Left lung (tissue), 10 donors: ENCODE data around the gene CDK5RAP3. TPM values are rescaled to one million over a fixed set of nuclear protein-coding genes. Genes with fewer than 3 reads are reported as not detected.

Source experiments
- ATAC-seq: fragments of 200-7000 bp; cut with Tn5 transposase; one replicate; pipeline ENCODE4 v1.9.1; 2020; ENCODE audit warnings: moderate library complexity
- DNase-seq, 4 donors: peaks; one replicate each; pipeline ENCODE4 v3.0.0-alpha.2; 2013 to 2020
- H3K27ac ChIP-seq, 2 donors: fragments of 200-600 bp; sonication (generic) in 1 of 2; one replicate each; pipeline versions ENCODE4 v1.5.0 to v1.8.0; 2020 to 2021
- H3K27me3 ChIP-seq, 2 donors: fragments of 200-600 bp; sonication (generic) in 1 of 2; one replicate each; pipeline versions ENCODE4 v1.5.0 to v1.8.0; 2020 to 2021
- H3K36me3 ChIP-seq, 2 donors: fragments of 200-600 bp; sonication (generic) in 1 of 2; one replicate each; pipeline versions ENCODE4 v1.5.0 to v1.8.0; 2020 to 2021
- H3K4me1 ChIP-seq, 2 donors: fragments of 200-600 bp; one replicate each; pipeline ENCODE4 v1.8.0; 2021
- H3K4me3 ChIP-seq, 2 donors: fragments of 200-600 bp; sonication (generic) in 1 of 2; one replicate each; pipeline versions ENCODE4 v1.5.0 to v1.8.0; 2020 to 2021; ENCODE audit warnings: mild to moderate bottlenecking in 1 of 2
- H3K9me3 ChIP-seq, 2 donors: fragments of 200-600 bp; sonication (generic) in 1 of 2; one replicate each; pipeline versions ENCODE4 v1.5.0 to v1.8.0; 2020 to 2021
- CTCF ChIP-seq, 2 donors: fragments of 200-600 bp; sonication (generic) in 1 of 2; IDR thresholded peaks; one replicate each; pipeline versions ENCODE4 v1.5.0 to v1.8.0; 2021; ENCODE audit warnings: antibody characterized with exemption in 2 of 2
- intact Hi-C, 2 donors: fragments of 100-400 bp; cut with DNase I; formaldehyde crosslinking; loops; one replicate each; pipeline versions ENCODE4 v1.11.2 to v1.14.2; 2022
- polyA plus RNA-seq, 6 donors: library from polyadenylated mRNA; unstranded; fragments of 120-200 nt; gene quantifications; one replicate each; pipeline ENCODE4 v1.2.1, GENCODE V29; 2013; ENCODE audit not compliant: insufficient read length in 6 of 6
- total RNA-seq, 2 donors: library from RNA; stranded (reverse); fragmentation: NEBNext Ultra II Directional; extraction: Animal tissue kit (Norgen Biotek cat#: 25700); gene quantifications; one replicate each; pipeline ENCODE4 v1.2.1, GENCODE V29; 2021
- donor health status: DM: no; HTN: yes; CAD: no.
- donor health status: DM: no; HTN: no; CAD: no.

Gene CDK5RAP3
- total and polyA plus RNA-seq, 8 donors = 136 to 182 (median 159) TPM

DNA sequence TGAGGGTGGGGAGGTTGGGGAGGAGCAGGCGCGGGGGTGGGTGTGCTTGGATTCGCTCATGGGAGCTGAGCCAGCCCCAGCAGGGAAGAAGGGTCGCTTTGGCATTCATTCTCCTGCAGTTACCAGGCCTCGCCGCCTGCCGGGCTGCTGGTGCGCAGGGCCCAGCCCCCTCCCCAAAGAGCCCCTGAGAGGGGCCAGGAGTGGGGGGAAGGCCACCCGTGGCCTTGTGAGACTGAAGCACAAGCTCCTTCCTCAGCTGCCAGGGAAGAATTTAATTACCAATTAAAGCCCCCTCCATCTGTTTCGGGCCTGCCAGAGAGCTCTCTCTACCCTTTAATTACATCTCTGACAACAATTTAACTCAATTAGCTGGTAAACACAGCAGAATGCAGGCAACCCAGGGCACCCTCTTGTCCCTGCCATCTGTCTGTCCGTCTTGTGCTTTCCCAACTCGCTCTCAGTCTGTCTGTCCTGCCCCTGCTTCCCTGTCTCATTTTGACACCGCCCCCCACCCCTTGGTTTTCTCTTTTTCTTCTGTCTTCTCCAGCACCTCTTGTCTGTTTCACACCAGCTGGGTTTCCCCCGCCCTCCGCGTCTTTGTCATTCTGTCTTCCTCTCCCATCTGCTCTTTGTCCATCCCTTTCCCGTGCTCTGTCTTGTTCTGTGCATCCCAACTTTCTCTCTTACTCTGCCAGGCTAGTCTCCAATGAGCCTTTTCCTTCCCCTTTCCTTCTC, 32.7 kb downstream of the CDK5RAP3 start:
- DNase-seq = no peak
- H3K27me3 ChIP-seq = peaks cover 0 to 21% of the 10 kb centered on the region in 2 donors
- peak overlapping the region in 1 of 2 donors; percentile 84 for H3K27ac ChIP-seq
- ATAC-seq = no peak
- intact Hi-C loops = no loop called here
- no peaks in the 10 kb centered on the region for H3K36me3 ChIP-seq
- no peak for TF ChIP-seq CTCF (IDR thresholded peaks at IDR 0.05)
- H3K4me1 ChIP-seq = peaks cover 3 to 33% of the 10 kb centered on the region in 2 donors
- H3K9me3 ChIP-seq = no peaks in the 10 kb centered on the region
- no peak overlapping the region for H3K4me3 ChIP-seq

DNA sequence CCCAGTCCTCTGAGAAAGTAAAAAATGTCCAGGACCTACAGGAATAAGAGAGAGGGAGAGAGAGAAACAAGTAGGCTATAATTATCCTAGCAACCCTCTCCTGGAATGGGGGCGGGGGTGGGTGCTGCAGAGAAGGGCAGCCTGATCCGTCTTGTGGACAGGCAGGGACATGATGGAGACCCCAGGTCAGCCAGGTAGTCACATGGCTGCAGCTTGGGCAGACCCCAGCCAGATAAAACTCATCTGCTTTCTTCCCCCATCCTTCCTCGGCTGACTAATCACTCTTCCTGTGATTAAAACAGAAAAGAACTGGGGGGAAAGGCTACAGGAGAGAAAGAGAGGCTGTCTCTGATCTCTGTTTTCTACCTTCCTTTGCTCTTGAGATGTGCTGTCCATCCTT, 34.1 kb downstream of the CDK5RAP3 start:
- Histone ChIP-seq H3K4me3 (no peak overlapping the region), H3K36me3 (no peaks in the 10 kb centered on the region), H3K9me3 (no peaks in the 10 kb centered on the region), H3K27me3 (peaks cover 0 to 32% of the 10 kb centered on the region in 2 donors), H3K27ac (no peak overlapping the region), H3K4me1 (peaks cover 3 to 33% of the 10 kb centered on the region in 2 donors)
- no peak for ATAC-seq
- intact Hi-C loops = no loop called here
- DNase-seq = no peak
- no peak for TF ChIP-seq CTCF (IDR thresholded peaks at IDR 0.05)

GRCh38 chr17:48006936-48007709, 36.2 kb downstream of the CDK5RAP3 start:
- Histone ChIP-seq H3K4me3 (no peak overlapping the region), H3K9me3 (no peaks in the 10 kb centered on the region), H3K4me1 (peaks cover 10 to 29% of the 10 kb centered on the region in 2 donors), H3K27ac (no peak overlapping the region), H3K27me3 (peaks cover 5 to 53% of the 10 kb centered on the region in 2 donors), H3K36me3 (no peaks in the 10 kb centered on the region)
- ATAC-seq (no peak), DNase-seq (no peak)
- intact Hi-C loops = no loop called here
- TF ChIP-seq CTCF (IDR thresholded peaks at IDR 0.05) = no peak

GRCh38 chr17:48010193-48010592, 39.3 kb downstream of the CDK5RAP3 start:
- DNase-seq (no peak), ATAC-seq (no peak)
- intact Hi-C loops = loop anchor here in 1 of 2 donors (10.0 kb wide), 1 partner anchor 65 kb away; the partner anchor contains the start of gene PNPO
- Histone ChIP-seq H3K9me3 (no peaks in the 10 kb centered on the region), H3K36me3 (no peaks in the 10 kb centered on the region), H3K4me1 (peaks cover 8 to 19% of the 10 kb centered on the region in 2 donors), H3K4me3 (no peak overlapping the region), H3K27me3 (peaks cover 10 to 80% of the 10 kb centered on the region in 2 donors), H3K27ac (no peak overlapping the region)
- TF ChIP-seq CTCF (IDR thresholded peaks at IDR 0.05) = no peak
